ENCODE data around the gene LFNG.
"Not testable (repeated sequence)": the region's sequence is repeated elsewhere in the genome, so short reads cannot be mapped to it uniquely, and the experiment has no call there.

Gene LFNG

GRCh38 chr7:2531796-2532110 is 12.2 kb downstream of the LFNG start:
- not testable (repeated sequence) for DNase-seq

- not testable (repeated sequence) for DNase-seq
Measured at GRCh38 chr7:2532199-2532772, 12.7 kb downstream of the LFNG start.

- DNase-seq = not testable (repeated sequence)
Measured at GRCh38 chr7:2532816-2533215, 13.2 kb downstream of the LFNG start.

GRCh38 chr7:2533566-2533965 is 14.0 kb downstream of the LFNG start:
- DNase-seq = not testable (repeated sequence)

GRCh38 chr7:2534214-2534613 is 14.6 kb downstream of the LFNG start:
- DNase-seq = not testable (repeated sequence)

GRCh38 chr7:2535872-2536627 is 16.5 kb downstream of the LFNG start:
- DNase-seq = not testable (repeated sequence)

- DNase-seq = no peak
Measured at GRCh38 chr7:2537981-2538851, 18.6 kb downstream of the LFNG start.

- no peak for DNase-seq
Measured at GRCh38 chr7:2539031-2539911, 19.7 kb downstream of the LFNG start.

- no peak for DNase-seq
Measured at GRCh38 chr7:2540133-2540532, 20.6 kb downstream of the LFNG start.

GRCh38 chr7:2540641-2541051 is 21.1 kb downstream of the LFNG start:
- DNase-seq = no peak

- no peak for DNase-seq
Measured at GRCh38 chr7:2541291-2542010, 21.9 kb downstream of the LFNG start.

GRCh38 chr7:2542011-2542915 is 22.7 kb downstream of the LFNG start:
- DNase-seq = no peak

- no peak for DNase-seq
Measured at GRCh38 chr7:2542916-2543871, 23.6 kb downstream of the LFNG start.

- no peak for DNase-seq
Measured at GRCh38 chr7:2544541-2545188, 25.1 kb downstream of the LFNG start.

- DNase-seq = no peak
Measured at GRCh38 chr7:2545746-2546425, 26.3 kb downstream of the LFNG start.

GRCh38 chr7:2546776-2547586 is 27.4 kb downstream of the LFNG start:
- DNase-seq = no peak

- no peak for DNase-seq
Measured at GRCh38 chr7:2551418-2551817, 31.8 kb downstream of the LFNG start.

- DNase-seq = no peak
Measured at GRCh38 chr7:2553108-2553507, 33.5 kb downstream of the LFNG start.
